GM18511 (cell line): ENCODE measurements around the gene TECPR2.
"Not testable (repeated sequence)": the region's sequence is repeated elsewhere in the genome, so short reads cannot be mapped to it uniquely, and the experiment has no call there.

Experiments used
- ATAC-seq: cut with Tn5 transposase; IDR thresholded peaks from one replicate; pipeline ENCODE4 v1.9.1; 2021; ENCODE audit warnings: mild to moderate bottlenecking, moderate library complexity; ENCODE audit not compliant: unreplicated experiment

TECPR2 gene, protein sequence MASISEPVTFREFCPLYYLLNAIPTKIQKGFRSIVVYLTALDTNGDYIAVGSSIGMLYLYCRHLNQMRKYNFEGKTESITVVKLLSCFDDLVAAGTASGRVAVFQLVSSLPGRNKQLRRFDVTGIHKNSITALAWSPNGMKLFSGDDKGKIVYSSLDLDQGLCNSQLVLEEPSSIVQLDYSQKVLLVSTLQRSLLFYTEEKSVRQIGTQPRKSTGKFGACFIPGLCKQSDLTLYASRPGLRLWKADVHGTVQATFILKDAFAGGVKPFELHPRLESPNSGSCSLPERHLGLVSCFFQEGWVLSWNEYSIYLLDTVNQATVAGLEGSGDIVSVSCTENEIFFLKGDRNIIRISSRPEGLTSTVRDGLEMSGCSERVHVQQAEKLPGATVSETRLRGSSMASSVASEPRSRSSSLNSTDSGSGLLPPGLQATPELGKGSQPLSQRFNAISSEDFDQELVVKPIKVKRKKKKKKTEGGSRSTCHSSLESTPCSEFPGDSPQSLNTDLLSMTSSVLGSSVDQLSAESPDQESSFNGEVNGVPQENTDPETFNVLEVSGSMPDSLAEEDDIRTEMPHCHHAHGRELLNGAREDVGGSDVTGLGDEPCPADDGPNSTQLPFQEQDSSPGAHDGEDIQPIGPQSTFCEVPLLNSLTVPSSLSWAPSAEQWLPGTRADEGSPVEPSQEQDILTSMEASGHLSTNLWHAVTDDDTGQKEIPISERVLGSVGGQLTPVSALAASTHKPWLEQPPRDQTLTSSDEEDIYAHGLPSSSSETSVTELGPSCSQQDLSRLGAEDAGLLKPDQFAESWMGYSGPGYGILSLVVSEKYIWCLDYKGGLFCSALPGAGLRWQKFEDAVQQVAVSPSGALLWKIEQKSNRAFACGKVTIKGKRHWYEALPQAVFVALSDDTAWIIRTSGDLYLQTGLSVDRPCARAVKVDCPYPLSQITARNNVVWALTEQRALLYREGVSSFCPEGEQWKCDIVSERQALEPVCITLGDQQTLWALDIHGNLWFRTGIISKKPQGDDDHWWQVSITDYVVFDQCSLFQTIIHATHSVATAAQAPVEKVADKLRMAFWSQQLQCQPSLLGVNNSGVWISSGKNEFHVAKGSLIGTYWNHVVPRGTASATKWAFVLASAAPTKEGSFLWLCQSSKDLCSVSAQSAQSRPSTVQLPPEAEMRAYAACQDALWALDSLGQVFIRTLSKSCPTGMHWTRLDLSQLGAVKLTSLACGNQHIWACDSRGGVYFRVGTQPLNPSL (N-terminal part only)

DNA sequence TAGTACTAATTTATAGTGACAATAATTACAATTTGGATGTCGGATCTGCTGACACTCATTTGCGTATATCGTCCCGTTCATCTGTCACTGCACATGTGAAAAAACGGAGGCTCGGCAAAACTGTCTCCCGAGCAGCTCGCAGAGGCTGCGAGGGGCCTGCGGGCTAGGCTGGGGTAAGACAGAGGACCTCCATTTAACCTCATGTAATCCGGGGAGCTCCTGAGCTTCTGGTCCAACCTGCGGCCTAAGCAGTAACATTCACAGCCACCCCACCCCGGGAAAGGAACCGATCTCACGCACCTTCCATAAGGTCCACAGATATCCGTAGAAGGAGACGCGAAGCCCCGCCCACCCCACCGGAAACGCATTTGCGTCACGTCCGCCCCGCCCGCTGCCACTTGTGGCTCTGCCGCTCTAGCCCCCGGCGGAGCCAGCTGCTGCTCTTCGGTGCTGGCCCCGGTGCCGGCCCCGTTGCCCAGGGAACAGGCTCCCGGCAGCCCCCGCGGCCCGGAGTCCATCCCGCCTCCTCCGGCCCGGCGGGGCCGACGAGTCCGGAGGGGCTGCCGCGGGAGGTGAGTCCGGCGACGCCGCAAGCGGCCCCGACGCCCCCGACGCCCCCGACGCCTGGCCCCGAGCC lies at the start of gene TECPR2, which contains the start of gene CINP:
Gene TECPR2 (plus strand): TSS at position 397 of the 637 bp plus-strand sequence. CDS start 13,781 bp downstream, outside the sequence.
Gene CINP (minus strand): TSS at position 346 of the 637 bp plus-strand sequence. CDS start 39 bp downstream, at position 307.
- peak; percentile 93 for ATAC-seq

DNA sequence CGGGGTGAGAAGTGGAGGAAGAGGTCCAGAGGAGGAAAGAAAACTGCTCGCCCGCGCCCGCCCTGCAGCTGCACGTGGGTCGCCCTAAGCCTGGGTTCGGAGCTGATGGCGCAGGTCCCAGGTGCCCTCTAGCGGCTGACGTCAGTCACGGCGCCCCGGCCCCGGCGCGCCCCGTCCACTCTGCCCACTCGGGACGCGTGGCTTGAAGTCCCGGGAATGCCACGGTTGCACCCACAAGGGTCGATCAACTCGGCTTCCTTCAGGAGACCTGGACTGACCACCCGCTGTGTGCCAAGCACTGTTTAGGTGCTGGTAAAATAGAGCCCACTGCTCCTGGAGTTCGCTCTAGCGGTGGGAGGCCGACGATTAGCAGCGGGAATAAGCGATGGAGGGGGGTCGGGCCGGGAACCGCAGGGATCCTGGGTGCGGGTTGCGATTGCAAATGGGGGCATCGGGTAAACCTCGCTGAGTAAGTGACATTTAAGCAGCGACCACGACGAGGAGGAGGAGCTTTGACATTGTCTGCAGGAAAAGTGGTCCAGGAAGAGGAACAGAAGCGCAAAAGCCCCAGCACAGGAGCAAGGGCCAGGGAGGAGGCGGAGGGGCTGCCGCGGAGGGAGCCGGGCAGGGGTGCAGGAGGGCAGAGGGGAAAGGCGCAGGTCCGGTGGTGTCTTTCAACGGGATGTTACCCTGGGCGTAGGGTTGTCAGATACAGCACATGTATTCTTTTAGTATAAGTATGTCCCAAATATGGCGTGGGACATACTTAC lies 48.3 kb upstream of the TECPR2 start:
- peak; percentile 66 for ATAC-seq

DNA sequence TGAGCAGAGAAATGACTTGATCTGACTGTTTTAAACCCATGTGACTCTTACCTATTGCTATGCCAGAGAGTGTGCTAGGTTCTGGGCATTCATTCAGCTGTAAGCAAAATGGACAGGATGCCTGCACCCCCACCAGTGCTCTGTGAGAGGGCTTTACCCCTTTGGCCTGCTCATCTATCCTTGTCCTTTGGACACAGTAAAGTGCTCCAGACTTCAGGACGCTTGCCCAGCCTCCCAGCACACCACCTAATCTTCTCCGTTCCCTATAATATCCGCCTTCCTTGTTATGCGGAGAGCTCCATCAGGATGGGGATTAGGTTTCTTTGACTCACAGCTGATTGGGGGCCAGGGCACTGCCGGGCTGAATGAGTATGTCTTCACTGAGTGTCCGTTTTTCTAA lies 47.6 kb upstream of the TECPR2 start:
- ATAC-seq, result no peak

DNA sequence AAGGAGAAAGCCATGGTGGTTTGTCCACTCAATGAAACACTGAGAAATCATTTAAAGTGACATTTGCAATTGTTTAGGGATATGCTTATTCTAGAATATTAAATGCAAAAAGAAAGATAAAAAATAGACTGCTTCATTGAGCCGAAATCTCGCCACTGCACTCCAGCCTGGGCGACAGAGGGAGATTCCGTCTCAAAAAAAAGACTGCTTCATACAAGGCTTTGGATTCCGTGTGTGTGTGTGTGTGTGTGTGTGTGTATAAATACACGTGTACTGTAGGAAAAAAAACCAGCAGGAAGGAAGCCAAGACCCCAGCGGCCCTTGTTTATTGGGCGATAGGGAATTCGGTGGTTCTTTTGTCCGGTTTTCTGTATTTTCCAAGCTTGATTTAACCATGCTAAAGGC lies 46.4 kb upstream of the TECPR2 start:
- no peak for ATAC-seq

DNA sequence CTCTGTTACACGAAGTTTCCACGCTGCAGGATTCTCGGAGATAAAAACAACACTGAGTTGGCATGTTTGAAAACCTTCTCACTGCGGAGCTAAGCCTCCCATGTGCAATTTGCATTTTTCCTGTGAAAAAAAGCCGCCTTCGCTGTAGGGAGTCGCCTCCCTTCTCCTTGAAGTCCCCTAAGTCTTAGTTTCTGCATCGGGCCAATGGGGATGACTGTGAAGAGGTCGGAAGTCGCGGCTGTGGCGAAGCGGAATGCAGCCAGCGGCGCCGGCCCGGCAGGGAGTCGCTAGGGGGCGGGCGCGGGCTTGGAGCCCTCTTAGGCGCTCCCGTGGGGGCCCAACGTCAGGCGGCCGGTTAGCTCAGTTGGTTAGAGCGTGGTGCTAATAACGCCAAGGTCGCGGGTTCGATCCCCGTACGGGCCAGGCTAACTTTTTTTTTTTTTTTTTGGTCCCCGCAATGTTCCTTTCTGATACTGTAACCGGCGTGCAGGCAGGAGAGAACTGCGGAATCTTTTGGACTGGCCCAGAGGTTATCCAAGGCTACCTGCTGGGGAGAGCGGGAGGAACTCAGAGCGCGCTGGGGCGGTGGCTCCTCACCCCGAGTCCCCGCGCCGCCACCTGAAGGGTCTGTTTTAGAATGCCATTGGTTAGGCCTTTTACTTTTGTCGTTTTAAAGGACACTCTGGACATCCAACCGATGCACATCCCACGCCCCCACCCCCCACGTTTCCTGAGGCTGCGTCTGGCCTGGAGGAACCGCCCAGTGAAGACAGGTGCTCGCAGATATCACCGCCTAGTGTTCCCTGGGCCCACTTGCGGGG lies 45.8 kb upstream of the TECPR2 start:
- ATAC-seq, result peak; percentile 63

DNA sequence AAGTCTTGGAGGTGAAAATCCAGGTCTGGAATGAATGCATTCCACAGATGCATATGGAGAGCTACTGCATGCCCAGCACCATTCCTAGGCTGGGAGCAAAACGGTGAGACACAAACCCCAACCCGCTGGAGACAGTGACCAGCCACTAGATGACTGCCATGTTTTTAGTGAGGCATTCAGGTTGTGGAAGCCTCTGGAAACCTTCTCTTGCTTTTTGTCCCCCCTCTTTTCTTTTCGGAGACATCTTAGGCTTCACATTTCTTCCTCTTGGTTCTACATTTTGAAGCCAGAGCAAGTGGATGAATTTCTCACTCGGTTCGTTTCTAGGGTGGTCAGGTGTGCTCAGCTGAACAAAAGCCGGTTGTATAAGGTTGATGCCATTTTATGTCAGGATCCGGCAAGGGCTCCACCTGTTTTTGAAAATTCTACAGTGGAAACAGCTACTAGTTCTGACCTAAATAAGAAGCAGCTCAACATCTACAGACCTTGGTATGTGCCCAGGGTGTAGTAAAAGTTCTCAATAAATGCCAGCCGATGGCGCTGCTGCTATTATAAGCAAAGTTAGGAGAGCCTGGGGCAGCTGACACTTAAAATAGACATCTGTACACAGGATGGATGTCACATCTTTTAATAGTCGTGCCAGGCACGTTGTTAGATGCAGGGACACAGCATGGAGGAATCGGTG lies 45.0 kb upstream of the TECPR2 start:
- ATAC-seq, result no peak

DNA sequence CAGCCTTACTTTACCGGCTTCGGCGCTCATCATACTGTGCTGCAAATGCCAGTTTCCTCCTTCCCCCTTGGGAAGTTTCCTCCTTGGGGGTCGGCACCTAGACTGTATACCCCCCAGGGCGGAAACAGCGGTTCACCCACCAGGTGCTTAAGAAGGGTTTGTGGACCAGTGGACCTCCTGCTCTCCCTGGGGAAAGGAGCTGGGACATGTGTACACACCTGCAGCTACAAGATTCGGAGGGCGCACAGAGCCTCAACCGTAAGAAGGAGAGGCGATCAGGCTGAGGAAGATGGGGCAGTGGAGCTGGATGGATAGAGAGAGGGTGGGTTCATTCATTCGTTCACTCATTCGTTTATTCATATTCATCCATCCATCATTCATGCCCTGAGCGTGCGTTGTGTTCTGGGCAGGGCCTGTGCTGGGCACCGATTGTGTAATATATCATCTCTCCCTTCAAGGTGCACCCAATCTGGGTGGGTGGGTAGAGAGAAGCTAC lies 43.9 kb upstream of the TECPR2 start:
- ATAC-seq, result no peak

DNA sequence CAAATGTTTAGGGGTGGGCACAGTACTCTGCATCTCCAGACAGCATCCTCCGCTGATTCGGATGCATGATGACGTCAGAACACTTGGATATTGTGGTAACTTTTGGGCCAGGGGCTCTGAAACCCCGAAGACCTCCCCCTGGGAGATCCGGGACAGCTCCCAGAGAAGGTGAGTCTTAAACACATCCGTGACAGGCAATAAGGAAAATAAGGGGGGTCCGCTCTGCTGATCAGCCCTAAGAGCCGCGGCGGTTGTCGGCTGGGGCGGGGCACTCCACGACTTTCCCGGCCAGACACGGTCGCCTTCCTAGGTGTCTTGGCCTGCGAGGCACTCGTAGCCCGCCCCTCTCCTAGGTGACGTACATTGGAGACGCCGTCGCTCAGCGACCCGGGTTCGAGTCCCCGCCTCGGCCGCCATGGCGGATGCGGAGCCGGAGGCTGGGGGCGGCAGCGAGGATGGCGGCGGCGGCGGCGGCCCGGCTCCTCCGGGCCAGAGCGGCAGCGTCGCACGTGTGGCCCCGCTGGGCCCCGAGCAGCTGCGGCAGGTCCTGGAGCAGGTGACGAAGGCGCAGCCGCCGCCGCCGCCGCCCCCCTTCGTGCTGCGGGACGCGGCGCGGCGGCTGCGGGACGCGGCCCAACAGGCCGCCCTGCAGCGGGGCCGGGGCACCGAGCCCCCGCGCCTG lies 43.2 kb upstream of the TECPR2 start, which contains the start of gene ZNF839:
Gene ZNF839 (plus strand): TSS at position 396 of the 682 bp plus-strand sequence. CDS start 20 bp downstream, at position 416.
- peak; percentile 63 for ATAC-seq

DNA sequence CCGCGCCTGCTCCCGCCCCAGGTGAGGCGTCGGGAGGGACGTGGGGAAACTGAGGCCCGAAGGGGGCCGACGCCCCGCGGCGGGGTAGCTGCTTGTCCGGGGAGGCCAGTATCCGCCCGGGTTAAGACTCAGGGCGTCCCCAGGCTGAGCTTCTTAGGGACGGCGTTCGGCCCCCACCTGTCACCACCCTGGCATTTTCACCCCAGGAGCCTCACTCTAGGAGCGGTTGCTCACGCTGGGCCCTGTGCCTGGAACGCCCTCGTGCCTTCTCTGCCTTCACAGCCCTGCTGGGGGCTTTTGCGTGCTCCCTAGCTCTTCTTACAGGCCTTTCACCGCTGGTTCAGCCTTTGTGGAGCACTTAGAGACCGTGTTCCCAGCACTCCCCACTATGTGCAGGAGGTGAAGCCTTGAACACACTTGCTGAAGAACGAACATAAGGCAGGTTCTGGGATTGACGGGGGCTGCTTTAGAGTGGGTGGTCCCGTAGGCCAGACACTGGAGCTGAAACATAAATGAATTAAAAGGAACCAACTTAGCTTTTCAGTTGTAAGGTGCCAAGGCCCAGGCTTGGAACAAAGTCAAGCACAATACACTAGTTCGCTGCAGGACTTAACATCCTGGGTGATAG lies 42.6 kb upstream of the TECPR2 start:
- peak; percentile 23 for ATAC-seq

DNA sequence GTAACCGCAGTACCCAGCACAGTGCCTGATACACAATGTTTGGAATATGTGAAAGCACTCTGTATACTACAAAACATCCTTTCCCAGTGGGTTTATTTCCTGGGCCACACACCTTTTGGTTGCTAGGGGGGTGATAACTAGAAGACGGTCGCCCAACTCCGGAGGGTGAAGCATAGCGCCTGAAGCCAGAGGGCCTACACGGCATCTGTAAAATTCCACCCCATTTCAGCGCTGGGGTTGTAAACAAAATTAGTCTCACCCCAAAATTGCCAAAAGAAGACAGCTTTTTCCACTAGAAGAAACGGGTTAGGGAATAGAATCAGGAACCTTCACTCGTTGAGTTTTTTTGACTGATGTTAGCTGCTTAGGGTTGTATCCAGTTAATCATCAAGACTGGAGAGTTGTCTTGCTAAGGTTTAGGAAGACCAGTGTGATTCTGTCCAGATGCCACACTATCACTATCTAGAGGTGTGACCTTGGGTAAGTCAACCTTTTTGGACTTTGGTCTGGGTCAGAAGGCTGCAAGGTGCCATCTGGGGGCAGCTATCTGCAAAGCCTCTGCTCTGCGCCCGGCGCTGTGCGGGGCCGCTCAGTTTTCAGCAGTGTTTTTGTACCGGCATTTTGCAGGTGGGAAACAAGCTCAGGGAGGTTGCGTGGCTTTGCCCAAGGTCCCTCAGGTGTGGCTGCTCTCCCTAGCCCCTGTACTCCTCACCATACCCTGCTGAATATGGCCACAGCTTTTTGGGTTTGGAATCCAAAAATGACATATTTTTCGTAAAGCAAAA lies 41.9 kb upstream of the TECPR2 start:
- no peak for ATAC-seq

DNA sequence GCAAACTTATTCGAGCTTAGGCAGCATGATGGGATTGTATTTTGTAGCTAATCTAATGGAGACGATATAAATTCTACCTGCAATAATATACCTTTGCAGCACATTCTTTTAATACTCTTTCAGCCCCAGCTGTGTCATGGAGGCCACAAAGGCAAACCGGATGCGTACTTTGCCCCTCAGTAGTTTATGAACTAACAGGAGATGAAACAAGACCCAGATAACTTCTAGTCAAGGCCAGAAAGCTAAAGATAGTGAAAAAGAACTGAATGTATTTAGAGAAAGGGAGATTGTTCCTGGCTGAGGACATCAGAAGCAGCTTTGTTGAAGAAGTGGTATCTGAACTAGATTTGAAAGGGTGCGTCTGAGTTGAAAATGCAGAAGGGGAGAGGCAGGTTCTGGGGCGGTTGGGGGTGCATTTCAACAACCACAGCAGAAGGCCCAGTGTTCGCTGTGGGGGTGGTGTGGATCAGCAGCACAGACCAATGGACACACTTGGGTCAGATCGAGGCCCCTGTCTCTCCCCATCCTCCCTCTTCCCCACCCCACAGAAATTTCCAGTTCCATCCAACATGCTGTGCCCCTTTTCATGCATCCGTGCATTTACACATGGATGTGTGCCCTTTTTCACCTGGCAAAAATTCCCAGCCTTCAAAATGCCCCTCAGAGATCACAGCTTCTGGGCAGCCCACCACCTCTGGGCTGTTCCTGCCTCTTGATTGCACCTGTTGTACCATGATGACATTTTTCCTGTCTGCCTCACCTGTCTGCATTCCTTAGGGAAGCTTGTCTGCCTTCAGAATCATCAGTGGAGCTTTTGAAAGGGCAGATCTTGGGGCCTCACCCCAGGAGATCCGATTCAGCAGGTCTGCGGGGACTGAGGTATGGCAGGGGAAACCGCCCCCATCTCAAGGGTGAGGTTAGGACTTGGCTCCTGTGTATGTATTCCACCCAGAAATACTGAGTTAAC lies 41.0 kb upstream of the TECPR2 start:
- no peak for ATAC-seq

DNA sequence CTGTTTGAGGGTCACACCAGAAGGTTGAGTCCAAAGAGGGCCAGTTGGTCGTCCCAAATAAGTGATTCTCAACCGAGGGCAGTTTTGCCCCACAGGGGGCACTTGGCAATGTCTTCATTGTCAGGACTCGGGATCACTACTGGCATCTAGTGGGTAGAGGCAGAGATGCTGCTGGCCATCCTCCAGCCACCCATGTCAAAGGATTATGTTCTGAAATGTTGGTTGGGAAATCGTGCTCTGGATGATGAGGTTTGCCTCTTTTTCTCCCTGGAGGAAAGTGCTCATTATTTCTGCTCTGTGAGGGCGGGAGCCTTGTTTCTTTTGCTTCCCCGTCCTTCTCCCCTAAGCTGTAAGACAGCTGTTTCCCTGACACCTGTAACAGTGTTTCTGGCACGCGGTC lies 39.6 kb upstream of the TECPR2 start:
- no peak for ATAC-seq

DNA sequence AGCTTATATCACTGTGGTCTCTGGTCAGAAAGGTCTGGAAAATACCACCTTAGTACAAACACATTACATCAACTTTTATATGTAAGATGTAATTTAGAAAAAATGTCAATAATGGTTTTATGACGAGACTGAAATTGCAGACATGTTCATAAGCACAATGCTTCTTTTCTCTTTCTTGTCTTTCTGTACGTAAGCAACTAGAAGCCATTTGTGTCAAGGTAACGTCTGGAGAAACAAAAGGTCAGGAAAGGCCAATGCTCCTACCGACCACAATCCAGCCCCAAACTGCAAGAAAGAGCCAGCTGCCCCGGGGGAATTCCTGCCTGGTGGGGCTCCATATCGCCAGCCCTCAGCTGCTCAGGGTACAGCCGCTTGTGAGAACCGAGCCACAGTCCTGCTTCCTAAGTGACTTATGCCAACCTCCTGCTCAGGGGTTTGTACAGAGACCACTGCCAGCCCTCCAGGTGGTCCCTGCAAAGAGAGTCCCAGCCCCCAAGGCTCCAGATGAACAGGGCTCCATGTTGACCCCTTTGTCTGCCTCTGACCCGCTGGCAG lies 36.9 kb upstream of the TECPR2 start:
- no peak for ATAC-seq

DNA sequence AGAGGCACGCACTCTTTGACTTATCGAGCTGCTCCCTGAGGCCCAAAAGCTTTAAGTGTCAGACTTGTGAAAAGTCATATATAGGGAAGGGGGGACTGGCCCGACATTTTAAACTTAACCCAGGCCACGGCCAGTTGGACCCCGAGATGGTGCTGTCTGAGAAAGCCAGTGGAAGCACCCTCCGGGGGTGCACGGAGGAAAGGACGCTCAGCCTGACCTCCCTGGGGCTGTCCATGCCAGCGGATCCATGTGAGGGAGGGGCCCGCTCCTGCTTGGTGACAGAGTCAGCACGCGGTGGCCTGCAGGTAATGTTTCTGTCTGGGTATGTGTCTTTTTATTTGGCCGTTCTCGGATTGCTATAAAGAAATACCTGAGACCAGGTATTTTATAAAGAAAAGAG lies 36.2 kb upstream of the TECPR2 start:
- no peak for ATAC-seq

DNA sequence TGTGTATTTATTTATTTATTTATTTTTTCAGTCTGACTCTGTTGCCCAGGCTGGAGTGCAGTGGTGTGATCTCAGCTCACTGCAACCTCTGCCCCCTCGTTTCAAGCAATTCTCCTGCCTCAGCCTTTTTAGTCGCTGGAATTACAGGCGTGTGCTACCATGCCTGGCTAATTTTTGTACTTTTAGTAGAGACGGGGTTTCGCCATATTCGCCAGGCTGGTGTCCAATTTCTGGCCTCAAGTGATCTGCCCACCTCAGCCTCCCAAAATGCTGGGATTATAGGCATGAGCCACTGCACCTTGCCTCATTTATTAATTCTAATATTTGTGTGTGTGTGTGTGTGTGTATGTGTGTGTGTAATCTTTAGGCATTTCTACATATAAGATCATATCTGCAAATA lies 33.4 kb upstream of the TECPR2 start:
- not testable (repeated sequence) for ATAC-seq
